Vagina (tissue), 2 donors: Measurements from ENCODE around the gene MMP28.

Experiments used
- CTCF ChIP-seq, 3 experiments: fragments of 450-650 bp in 2 of 3; fragments of 200-600 bp in 1 of 3; sonication (generic) in 1 of 3; IDR thresholded peaks; one replicate each; pipeline ENCODE4 v1.5.1; 2017 to 2019; ENCODE audit warnings: antibody characterized with exemption in 3 of 3, mild to moderate bottlenecking in 2 of 3, moderate library complexity in 2 of 3
- POLR2A ChIP-seq, 2 donors: fragments of 450-650 bp; IDR thresholded peaks; one replicate each; pipeline ENCODE4 v1.6.1; 2017; ENCODE audit warnings: antibody characterized with exemption in 2 of 2, mild to moderate bottlenecking in 2 of 2, moderate library complexity in 2 of 2

- TF ChIP-seq POLR2A (IDR thresholded peaks at IDR 0.05) = no peak
- no peak for TF ChIP-seq CTCF (IDR thresholded peaks at IDR 0.05)
These were observed 22.3 kb downstream of the MMP28 start for GRCh38 chr17:35773129-35773528.
